Neutrophil (primary cell): ENCODE measurements around the gene TMEM222.

ENCODE experiments used
- H3K27ac ChIP-seq: fragments of 200-600 bp; sonication (generic); 2 replicates; pipeline ENCODE4 v1.5.1; 2016; ENCODE audit warnings: mild to moderate bottlenecking, moderate library complexity
- H3K27me3 ChIP-seq: fragments of 200-600 bp; sonication (generic); 2 replicates; pipeline ENCODE4 v1.6.0; 2016; ENCODE audit warnings: mild to moderate bottlenecking
- H3K36me3 ChIP-seq: fragments of 200-600 bp; sonication (generic); 2 replicates; pipeline ENCODE4 v1.5.1; 2017
- H3K4me1 ChIP-seq, 2 experiments: fragments of 200-600 bp in 1 of 2; sonication (generic) in 1 of 2; 1 replicate in 1 of 2; 2 replicates in 1 of 2; pipeline versions ENCODE4 v1.5.1 to v1.6.1; 2013 to 2016; ENCODE audit warnings: low read depth in 1 of 2, low read length in 1 of 2, mild to moderate bottlenecking in 1 of 2, moderate library complexity in 1 of 2; ENCODE audit not compliant: control insufficient read depth in 1 of 2, insufficient read depth in 1 of 2
- H3K4me3 ChIP-seq, 2 experiments: fragments of 200-600 bp in 1 of 2; sonication (generic) in 1 of 2; 1 replicate in 1 of 2; 2 replicates in 1 of 2; pipeline ENCODE4 v1.5.1; 2013 to 2016; ENCODE audit warnings: low read depth in 1 of 2, low read length in 1 of 2, mild to moderate bottlenecking in 1 of 2, moderate library complexity in 1 of 2
- H3K9me3 ChIP-seq: fragments of 200-600 bp; sonication (generic); 2 replicates; pipeline ENCODE4 v1.5.1; 2016
- CTCF ChIP-seq: fragments of 200-600 bp; sonication (generic); IDR thresholded peaks from 2 replicates; pipeline ENCODE4 v1.5.1; 2016; ENCODE audit warnings: antibody characterized with exemption

The TMEM222 gene

GRCh38 chr1:27366411-27367159, 44.6 kb downstream of the TMEM222 start, which contains the start of gene MAP3K6:
Gene MAP3K6 (minus strand): TSS chr1:27366961. CDS start chr1:27366597, 364 bp downstream.
- H3K27me3 ChIP-seq, result peaks cover 36% of the 10 kb centered on the region

GRCh38 chr1:27367160-27367650, 45.2 kb downstream of the TMEM222 start:
- peak overlapping the region; percentile 59 to 63 for H3K4me3 ChIP-seq
- peaks cover 51 to 61% of the 10 kb centered on the region in 2 experiments for H3K4me1 ChIP-seq
- TF ChIP-seq CTCF, result no peak
- peaks cover 33% of the 10 kb centered on the region for H3K27me3 ChIP-seq
- H3K36me3 ChIP-seq, result no peaks in the 10 kb centered on the region
- H3K9me3 ChIP-seq, result no peaks in the 10 kb centered on the region
- no peak overlapping the region for H3K27ac ChIP-seq

More at GRCh38 chr1:27366411-27367159, 44.6 kb downstream of the TMEM222 start, which contains the start of gene MAP3K6:
- no peak for TF ChIP-seq CTCF
- Histone ChIP-seq H3K36me3 (no peaks in the 10 kb centered on the region), H3K4me1 (peaks cover 51 to 61% of the 10 kb centered on the region in 2 experiments), H3K27ac (peak within 1 kb of the TSS; percentile 27), H3K4me3 (peak within 1 kb of the TSS; percentile 63 to 76), H3K9me3 (no peaks in the 10 kb centered on the region)

- Histone ChIP-seq H3K36me3 (no peaks in the 10 kb centered on the region), H3K4me3 (peak overlapping the region; percentile 19 to 46), H3K9me3 (no peaks in the 10 kb centered on the region), H3K4me1 (peaks cover 51 to 61% of the 10 kb centered on the region in 2 experiments), H3K27me3 (peaks cover 33% of the 10 kb centered on the region), H3K27ac (peak overlapping the region; percentile 77)
- no peak for TF ChIP-seq CTCF
Measured at GRCh38 chr1:27368869-27369582, 47.1 kb downstream of the TMEM222 start.

- H3K36me3 ChIP-seq, result no peaks in the 10 kb centered on the region
- H3K27me3 ChIP-seq, result peaks cover 8% of the 10 kb centered on the region
- no peak for TF ChIP-seq CTCF
- H3K4me1 ChIP-seq, result peaks cover 33 to 35% of the 10 kb centered on the region in 2 experiments
- no peaks in the 10 kb centered on the region for H3K9me3 ChIP-seq
- no peak overlapping the region for H3K27ac ChIP-seq
- H3K4me3 ChIP-seq, result no peak overlapping the region
Measured at GRCh38 chr1:27372022-27372807, 50.3 kb downstream of the TMEM222 start.
